CD14-positive monocyte (primary cell): Measurements from ENCODE around the gene AGPAT2. TPM values are rescaled to one million over a fixed set of nuclear protein-coding genes. Genes with fewer than 3 reads are reported as not detected.

Experiments used
- DNase-seq, 3 donors: peaks; one replicate each; pipeline ENCODE4 v3.0.0-alpha.2; 2011 to 2022
- H2AFZ ChIP-seq: 2 replicates; pipeline ENCODE4 v1.6.0; 2012; ENCODE audit warnings: mild to moderate bottlenecking, low read depth, low read length, inconsistent platforms; ENCODE audit not compliant: insufficient read depth, poor library complexity, severe bottlenecking
- H3K27ac ChIP-seq, 2 donors: 1 replicate in 1 of 2; 2 replicates in 1 of 2; pipeline ENCODE4 v1.5.1; 2012 to 2013; ENCODE audit warnings: low read length in 2 of 2, control low read depth in 1 of 2, inconsistent platforms in 1 of 2, low read depth in 1 of 2, mild to moderate bottlenecking in 1 of 2
- H3K27me3 ChIP-seq, 2 donors: one replicate each; pipeline versions ENCODE4 v1.6.0 to v1.6.1; 2011 to 2013; ENCODE audit warnings: low read length in 2 of 2; ENCODE audit not compliant: control insufficient read depth in 2 of 2, insufficient read depth in 2 of 2
- H3K36me3 ChIP-seq, 2 donors: replicated peaks in 1 of 2; 1 replicate in 1 of 2; 2 replicates in 1 of 2; pipeline versions ENCODE4 v1.5.1 to v1.6.1; 2012 to 2013; ENCODE audit warnings: low read length in 2 of 2, control low read depth in 1 of 2, inconsistent platforms in 1 of 2, mild to moderate bottlenecking in 1 of 2; ENCODE audit not compliant: insufficient read depth in 2 of 2, control insufficient read depth in 1 of 2
- H3K4me1 ChIP-seq, 2 donors: 1 replicate in 1 of 2; 2 replicates in 1 of 2; pipeline versions ENCODE4 v1.5.1 to v1.6.1; 2012 to 2013; ENCODE audit warnings: low read length in 2 of 2, control low read depth in 1 of 2, inconsistent platforms in 1 of 2, mild to moderate bottlenecking in 1 of 2, moderate library complexity in 1 of 2; ENCODE audit not compliant: insufficient read depth in 2 of 2, control insufficient read depth in 1 of 2
- H3K4me2 ChIP-seq: replicated peaks from 2 replicates; pipeline ENCODE3; 2012; ENCODE audit warnings: low read length, moderate library complexity, mild to moderate bottlenecking; ENCODE audit not compliant: poor library complexity, severe bottlenecking; ENCODE audit errors: extremely low read depth
- H3K4me3 ChIP-seq, 3 experiments: fragments of 200-600 bp in 1 of 3; sonication (generic) in 1 of 3; replicated peaks in 1 of 3; 1 replicate in 2 of 3; 2 replicates in 1 of 3; pipeline ENCODE4 v1.5.1; 2011 to 2013; ENCODE audit warnings: low read length in 3 of 3, mild to moderate bottlenecking in 3 of 3, control low read depth in 2 of 3, low read depth in 2 of 3, inconsistent platforms in 1 of 3, moderate library complexity in 1 of 3
- H3K79me2 ChIP-seq: 2 replicates; pipeline ENCODE4 v1.6.0; 2012; ENCODE audit warnings: mild to moderate bottlenecking, control low read depth, inconsistent platforms, low read length, moderate library complexity; ENCODE audit not compliant: insufficient read depth
- H3K9ac ChIP-seq: 2 replicates; pipeline ENCODE4 v1.6.0; 2017; ENCODE audit warnings: low read length, mild to moderate bottlenecking; ENCODE audit not compliant: insufficient read depth, poor library complexity, severe bottlenecking
- H3K9me3 ChIP-seq, 2 donors: replicated peaks in 1 of 2; 1 replicate in 1 of 2; 2 replicates in 1 of 2; pipeline versions ENCODE4 v1.5.1 to v1.6.1; 2012 to 2013; ENCODE audit warnings: low read length in 2 of 2, control low read depth in 1 of 2; ENCODE audit not compliant: control insufficient read depth in 1 of 2, insufficient read depth in 1 of 2
- H4K20me1 ChIP-seq: 2 replicates; pipeline ENCODE4 v1.6.0; 2012; ENCODE audit warnings: mild to moderate bottlenecking, low read length, control low read depth, moderate library complexity; ENCODE audit not compliant: insufficient read depth
- H3K27ac Mint-ChIP-seq, 7 donors: one replicate each; pipeline ENCODE4 v1.8.0; 2020; ENCODE audit warnings: mild to moderate bottlenecking in 7 of 7, mixed read lengths in 7 of 7, moderate library complexity in 6 of 7, inconsistent platforms in 2 of 7
- H3K27me3 Mint-ChIP-seq, 3 donors: one replicate each; pipeline ENCODE4 v1.8.0; 2021 to 2022; ENCODE audit warnings: low read depth in 3 of 3, mild to moderate bottlenecking in 3 of 3, mixed read lengths in 3 of 3, moderate library complexity in 3 of 3, inconsistent platforms in 1 of 3
- H3K36me3 Mint-ChIP-seq, 2 donors: one replicate each; pipeline ENCODE4 v1.8.0; 2020; ENCODE audit warnings: mixed read lengths in 2 of 2, inconsistent platforms in 1 of 2, mild to moderate bottlenecking in 1 of 2
- H3K4me1 Mint-ChIP-seq: one replicate; pipeline ENCODE4 v1.8.0; 2020; ENCODE audit warnings: mild to moderate bottlenecking, mixed read lengths
- H3K4me3 Mint-ChIP-seq, 2 donors: one replicate each; pipeline ENCODE4 v1.8.0; 2020; ENCODE audit warnings: mild to moderate bottlenecking in 2 of 2, mixed read lengths in 2 of 2, moderate library complexity in 1 of 2
- H3K9me3 Mint-ChIP-seq, 7 donors: one replicate each; pipeline ENCODE4 v1.8.0; 2020 to 2022; ENCODE audit warnings: mixed read lengths in 7 of 7, mild to moderate bottlenecking in 6 of 7, moderate library complexity in 6 of 7, inconsistent platforms in 2 of 7
- WGBS: methylation state at CpG from one replicate; pipeline ENCODE4 v1.1.5; 2013; ENCODE audit warnings: missing lambda C conversion rate; ENCODE audit not compliant: insufficient coverage; 5-methylcytosine and 5-hydroxymethylcytosine counted together
- intact Hi-C, 2 donors: fragments of 100-400 bp; cut with micrococcal nuclease; formaldehyde crosslinking; loops; one replicate each; pipeline versions ENCODE4 v1.15.0 to v1.15.1; 2023
- polyA plus RNA-seq, 3 donors: library from polyadenylated mRNA; depleted of rRNA in 1 of 3; unstranded in 2 of 3; stranded (reverse) in 1 of 3; fragments of 300-500 nt in 2 of 3; fragments of >200 nt in 1 of 3; fragmentation: Illumina TruSeq in 2 of 3; gene quantifications; 1 replicate in 2 of 3; 2 replicates in 1 of 3; pipeline ENCODE4 v1.2.3, GENCODE V29; 2012 to 2021
- TF ChIP-seq, protein P1 (sequence below): fragments of 200-600 bp; IDR thresholded peaks from one replicate; pipeline ENCODE4 v1.8.0; 2022; ENCODE audit warnings: antibody characterized with exemption, mild to moderate bottlenecking

AGPAT2 gene
- polyA plus RNA-seq, 3 donors: 80.1 to 139 (median 116) TPM

DNA sequence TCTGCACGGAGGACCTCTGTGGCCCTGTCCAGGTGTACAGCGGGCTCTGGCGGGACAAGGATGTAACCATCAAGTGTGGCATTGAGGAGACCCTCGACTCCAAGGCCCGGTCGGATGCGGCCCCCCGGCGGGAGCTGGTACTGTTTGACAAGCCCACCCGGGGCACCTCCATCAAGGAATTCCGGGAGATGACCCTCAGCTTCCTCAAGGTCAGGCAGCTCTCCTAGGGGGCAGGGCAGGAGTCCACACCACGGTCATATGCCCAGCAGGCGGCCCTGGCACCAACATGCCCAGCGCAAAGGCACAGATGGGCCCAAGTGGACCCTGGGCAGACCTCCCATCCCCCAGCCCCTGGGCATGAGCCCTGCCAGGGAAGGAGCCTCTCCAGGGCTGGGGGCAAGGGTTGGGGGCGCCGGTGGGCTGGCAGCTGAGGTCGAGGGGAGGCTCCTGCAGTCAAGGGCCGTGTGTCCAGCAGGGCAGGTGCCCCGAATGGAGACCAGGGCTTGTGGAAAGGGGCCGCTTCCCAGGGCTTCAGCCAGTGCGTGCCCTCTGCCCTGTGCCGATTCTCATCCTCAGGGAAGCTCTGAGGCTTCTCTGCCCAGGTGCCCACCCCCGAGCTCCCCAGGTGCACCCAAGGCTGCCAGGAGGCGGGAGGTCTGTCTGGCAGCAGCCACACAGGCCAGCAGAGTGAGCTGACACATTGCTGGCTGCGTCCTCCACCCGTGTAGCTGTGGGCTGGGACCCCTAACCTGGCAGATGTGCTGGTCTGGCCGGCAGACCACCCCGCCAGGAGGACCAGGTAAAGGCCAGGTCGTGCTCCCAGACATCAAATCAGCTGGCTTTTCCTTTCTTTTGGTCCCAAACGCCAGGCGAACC is 35.1 kb upstream of the AGPAT2 start:
- Mint-ChIP-seq H3K27ac (peak overlapping the region in 1 of 7 donors; percentile 68), H3K9me3 (no peaks in the 10 kb centered on the region), H3K4me3 (no peak overlapping the region), H3K36me3 (peaks cover 31 to 46% of the 10 kb centered on the region in 2 donors), H3K27me3 (peaks cover 4 to 16% (median 5%) of the 10 kb centered on the region in 3 donors), H3K4me1 (peaks cover 36% of the 10 kb centered on the region)
- Histone ChIP-seq H3K4me3 (no peak overlapping the region), H3K36me3 (peaks cover 45 to 48% of the 10 kb centered on the region in 2 donors), H3K27me3 (peaks cover 0 to 8% of the 10 kb centered on the region in 2 donors), H3K9me3 (no peaks in the 10 kb centered on the region), H2AFZ (no peak overlapping the region), H3K4me2 (no peak overlapping the region), H4K20me1 (peaks cover 77% of the 10 kb centered on the region), H3K27ac (no peak overlapping the region), H3K9ac (no peak overlapping the region), H3K79me2 (peaks cover 35% of the 10 kb centered on the region), H3K4me1 (peaks cover 24 to 35% of the 10 kb centered on the region in 2 donors)
- intact Hi-C loops: loop anchor here in 1 of 2 donors (10.0 kb wide), 1 partner anchor 238 kb away; the partner anchor contains the start of gene SEC16A
- 87% methylated on average over 29 of the region's 31 CpGs for WGBS
- TF ChIP-seq, protein P1, sequence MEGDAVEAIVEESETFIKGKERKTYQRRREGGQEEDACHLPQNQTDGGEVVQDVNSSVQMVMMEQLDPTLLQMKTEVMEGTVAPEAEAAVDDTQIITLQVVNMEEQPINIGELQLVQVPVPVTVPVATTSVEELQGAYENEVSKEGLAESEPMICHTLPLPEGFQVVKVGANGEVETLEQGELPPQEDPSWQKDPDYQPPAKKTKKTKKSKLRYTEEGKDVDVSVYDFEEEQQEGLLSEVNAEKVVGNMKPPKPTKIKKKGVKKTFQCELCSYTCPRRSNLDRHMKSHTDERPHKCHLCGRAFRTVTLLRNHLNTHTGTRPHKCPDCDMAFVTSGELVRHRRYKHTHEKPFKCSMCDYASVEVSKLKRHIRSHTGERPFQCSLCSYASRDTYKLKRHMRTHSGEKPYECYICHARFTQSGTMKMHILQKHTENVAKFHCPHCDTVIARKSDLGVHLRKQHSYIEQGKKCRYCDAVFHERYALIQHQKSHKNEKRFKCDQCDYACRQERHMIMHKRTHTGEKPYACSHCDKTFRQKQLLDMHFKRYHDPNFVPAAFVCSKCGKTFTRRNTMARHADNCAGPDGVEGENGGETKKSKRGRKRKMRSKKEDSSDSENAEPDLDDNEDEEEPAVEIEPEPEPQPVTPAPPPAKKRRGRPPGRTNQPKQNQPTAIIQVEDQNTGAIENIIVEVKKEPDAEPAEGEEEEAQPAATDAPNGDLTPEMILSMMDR: no peak
- no peak for DNase-seq

DNA sequence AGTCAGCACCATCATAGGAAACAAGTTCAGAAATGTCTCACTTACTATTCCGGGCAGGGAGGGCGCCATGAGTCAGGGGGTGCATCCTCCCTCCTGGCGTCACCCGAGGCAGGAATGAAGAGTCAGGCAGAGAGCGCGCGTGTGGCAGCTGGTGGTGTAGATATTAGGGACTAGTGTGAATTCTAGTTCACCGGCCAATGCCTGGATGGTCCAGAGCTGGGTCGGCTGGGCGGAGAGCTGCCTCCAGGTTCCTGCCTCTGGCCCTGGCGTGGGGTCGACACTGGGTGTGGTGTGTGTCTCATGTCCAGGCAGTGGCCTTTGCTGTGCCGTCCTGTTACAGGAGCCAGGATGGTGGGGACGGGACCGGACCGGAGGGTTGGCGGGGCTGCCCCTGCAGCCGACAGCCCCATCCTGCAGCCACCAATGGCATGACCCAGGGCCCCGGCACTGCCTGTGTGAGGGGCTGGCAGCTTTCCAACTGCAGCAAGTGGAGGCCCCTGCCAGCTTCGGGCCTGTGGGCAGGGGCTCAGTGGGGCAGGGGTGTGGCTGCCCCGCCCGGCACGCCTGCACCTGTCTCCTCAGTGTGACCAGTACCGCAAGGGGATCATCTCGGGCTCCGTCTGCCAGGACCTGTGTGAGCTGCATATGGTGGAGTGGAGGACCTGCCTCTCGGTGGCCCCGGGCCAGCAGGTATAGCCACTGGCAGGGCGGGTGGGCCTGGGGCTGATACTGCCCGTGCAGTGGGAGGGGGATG is 34.3 kb upstream of the AGPAT2 start:
- Mint-ChIP-seq H3K36me3 (peaks cover 30 to 44% of the 10 kb centered on the region in 2 donors), H3K27ac (peak overlapping the region in 4 of 7 donors; percentile 41 to 80 (median 44)), H3K4me3 (no peak overlapping the region), H3K27me3 (peaks cover 3 to 23% (median 9%) of the 10 kb centered on the region in 3 donors), H3K4me1 (peaks cover 28% of the 10 kb centered on the region), H3K9me3 (no peaks in the 10 kb centered on the region)
- Histone ChIP-seq H3K79me2 (peaks cover 27% of the 10 kb centered on the region), H3K9me3 (no peaks in the 10 kb centered on the region), H2AFZ (no peak overlapping the region), H4K20me1 (peaks cover 69% of the 10 kb centered on the region), H3K36me3 (peaks cover 45 to 46% of the 10 kb centered on the region in 2 donors), H3K9ac (no peak overlapping the region), H3K4me3 (no peak overlapping the region), H3K27me3 (peaks cover 0 to 9% of the 10 kb centered on the region in 2 donors), H3K27ac (peak overlapping the region in 1 of 2 donors; percentile 8), H3K4me1 (peaks cover 16 to 27% of the 10 kb centered on the region in 2 donors), H3K4me2 (no peak overlapping the region)
- TF ChIP-seq, protein P1: no peak
- no peak for DNase-seq
- intact Hi-C loops: loop anchor here in 1 of 2 donors (10.0 kb wide), 1 partner anchor 237 kb away; the partner anchor contains the start of gene SEC16A
- WGBS: 76% methylated on average over 26 of the region's 30 CpGs
